ENCODE measurements around the gene ZBTB9.

ZBTB9 gene

DNA sequence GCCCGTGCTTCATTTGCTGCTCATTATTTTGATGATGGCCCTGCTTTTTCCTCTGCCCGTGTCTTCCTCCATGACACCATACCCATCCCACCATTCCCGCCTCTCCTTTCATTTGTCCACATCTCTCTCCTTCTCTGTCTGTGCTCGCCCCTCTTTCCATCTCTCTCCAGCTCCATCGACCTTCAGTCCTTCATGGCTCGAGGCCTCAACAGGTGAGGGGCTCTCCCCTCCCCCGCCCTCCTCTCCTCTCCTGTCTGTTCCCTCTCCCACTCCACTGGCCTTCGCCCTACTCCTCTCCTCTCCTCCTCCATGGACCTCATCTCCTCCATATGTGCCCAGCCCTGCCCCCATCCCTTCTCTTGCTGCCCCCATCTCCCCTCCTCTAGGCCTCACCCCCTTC is 12.1 kb upstream of the ZBTB9 start:
- Histone ChIP-seq H3K27ac (ENCODE audit: poor library complexity, severe bottlenecking) (no peak overlapping the region), H3K9me3 (ENCODE audit: severe bottlenecking) (no peaks in the 10 kb centered on the region), H3K36me3 (ENCODE audit: low read depth) (peaks cover 25% of the 10 kb centered on the region), H3K27me3 (ENCODE audit: insufficient read depth, poor library complexity, severe bottlenecking) (no peaks in the 10 kb centered on the region), H3K4me3 (ENCODE audit: severe bottlenecking) (no peak overlapping the region), H3K4me1 (ENCODE audit: insufficient read depth, poor library complexity, severe bottlenecking) (no peaks in the 10 kb centered on the region)
- DNase-seq (ENCODE audit: low spot score) (no peak), ATAC-seq (ENCODE audit: low read depth) (no peak)
- TF ChIP-seq, protein P1, sequence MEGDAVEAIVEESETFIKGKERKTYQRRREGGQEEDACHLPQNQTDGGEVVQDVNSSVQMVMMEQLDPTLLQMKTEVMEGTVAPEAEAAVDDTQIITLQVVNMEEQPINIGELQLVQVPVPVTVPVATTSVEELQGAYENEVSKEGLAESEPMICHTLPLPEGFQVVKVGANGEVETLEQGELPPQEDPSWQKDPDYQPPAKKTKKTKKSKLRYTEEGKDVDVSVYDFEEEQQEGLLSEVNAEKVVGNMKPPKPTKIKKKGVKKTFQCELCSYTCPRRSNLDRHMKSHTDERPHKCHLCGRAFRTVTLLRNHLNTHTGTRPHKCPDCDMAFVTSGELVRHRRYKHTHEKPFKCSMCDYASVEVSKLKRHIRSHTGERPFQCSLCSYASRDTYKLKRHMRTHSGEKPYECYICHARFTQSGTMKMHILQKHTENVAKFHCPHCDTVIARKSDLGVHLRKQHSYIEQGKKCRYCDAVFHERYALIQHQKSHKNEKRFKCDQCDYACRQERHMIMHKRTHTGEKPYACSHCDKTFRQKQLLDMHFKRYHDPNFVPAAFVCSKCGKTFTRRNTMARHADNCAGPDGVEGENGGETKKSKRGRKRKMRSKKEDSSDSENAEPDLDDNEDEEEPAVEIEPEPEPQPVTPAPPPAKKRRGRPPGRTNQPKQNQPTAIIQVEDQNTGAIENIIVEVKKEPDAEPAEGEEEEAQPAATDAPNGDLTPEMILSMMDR (IDR thresholded peaks at IDR 0.05; ENCODE audit: poor library complexity, severe bottlenecking): no peak

- ATAC-seq (ENCODE audit: low read depth): no peak
- no peaks in the 10 kb centered on the region for H3K27me3 ChIP-seq (ENCODE audit: insufficient read depth, poor library complexity, severe bottlenecking)
- no peaks in the 10 kb centered on the region for H3K4me1 ChIP-seq (ENCODE audit: insufficient read depth, poor library complexity, severe bottlenecking)
- no peak overlapping the region for H3K4me3 ChIP-seq (ENCODE audit: severe bottlenecking)
- peaks cover 23% of the 10 kb centered on the region for H3K36me3 ChIP-seq (ENCODE audit: low read depth)
- H3K9me3 ChIP-seq (ENCODE audit: severe bottlenecking): no peaks in the 10 kb centered on the region
- H3K27ac ChIP-seq (ENCODE audit: poor library complexity, severe bottlenecking): no peak overlapping the region
- TF ChIP-seq, protein P1 (IDR thresholded peaks at IDR 0.05; ENCODE audit: poor library complexity, severe bottlenecking): no peak
- DNase-seq (ENCODE audit: low spot score): no peak
These were observed 11.4 kb upstream of the ZBTB9 start for GRCh38 chr6:33443025-33443424.

GRCh38 chr6:33443619-33444504 is 10.5 kb upstream of the ZBTB9 start:
- no peaks in the 10 kb centered on the region for H3K27me3 ChIP-seq (ENCODE audit: insufficient read depth, poor library complexity, severe bottlenecking)
- H3K4me3 ChIP-seq (ENCODE audit: severe bottlenecking): no peak overlapping the region
- H3K9me3 ChIP-seq (ENCODE audit: severe bottlenecking): no peaks in the 10 kb centered on the region
- ATAC-seq (ENCODE audit: low read depth): no peak
- TF ChIP-seq, protein P1 (IDR thresholded peaks at IDR 0.05; ENCODE audit: poor library complexity, severe bottlenecking): no peak
- no peak overlapping the region for H3K27ac ChIP-seq (ENCODE audit: poor library complexity, severe bottlenecking)
- DNase-seq (ENCODE audit: low spot score): no peak
- H3K4me1 ChIP-seq (ENCODE audit: insufficient read depth, poor library complexity, severe bottlenecking): no peaks in the 10 kb centered on the region
- H3K36me3 ChIP-seq (ENCODE audit: low read depth): peaks cover 18% of the 10 kb centered on the region

DNA sequence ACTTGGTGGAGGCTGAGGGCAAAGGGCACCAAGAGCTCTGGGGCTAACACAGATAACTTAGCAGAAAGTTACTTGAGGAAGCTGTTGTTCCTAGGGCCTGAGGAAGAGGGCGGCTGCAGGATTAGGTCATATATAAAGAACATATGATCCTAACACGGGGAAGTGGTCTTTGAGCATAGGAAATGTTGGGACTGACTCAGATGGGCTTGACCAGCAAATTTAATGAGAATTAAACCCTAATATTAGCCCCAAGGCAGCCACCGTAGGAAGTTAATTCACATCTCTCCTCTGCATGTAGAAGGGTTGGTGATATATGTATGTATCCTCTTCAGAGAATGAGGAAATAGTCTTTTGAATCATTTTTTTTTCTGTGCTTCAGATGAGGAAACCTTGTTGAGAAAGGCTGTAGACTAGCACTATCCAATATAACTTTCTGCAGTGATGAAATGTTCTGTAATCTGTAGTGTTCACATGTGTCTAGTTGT is 9.2 kb upstream of the ZBTB9 start:
- Histone ChIP-seq H3K4me1 (ENCODE audit: insufficient read depth, poor library complexity, severe bottlenecking) (no peaks in the 10 kb centered on the region), H3K27ac (ENCODE audit: poor library complexity, severe bottlenecking) (no peak overlapping the region), H3K9me3 (ENCODE audit: severe bottlenecking) (no peaks in the 10 kb centered on the region), H3K27me3 (ENCODE audit: insufficient read depth, poor library complexity, severe bottlenecking) (no peaks in the 10 kb centered on the region), H3K4me3 (ENCODE audit: severe bottlenecking) (no peak overlapping the region), H3K36me3 (ENCODE audit: low read depth) (peaks cover 17% of the 10 kb centered on the region; the same call in 1 of the 2 replicates)
- DNase-seq (ENCODE audit: low spot score): no peak
- TF ChIP-seq, protein P1 (IDR thresholded peaks at IDR 0.05; ENCODE audit: poor library complexity, severe bottlenecking): no peak
- ATAC-seq (ENCODE audit: low read depth): no peak

DNA sequence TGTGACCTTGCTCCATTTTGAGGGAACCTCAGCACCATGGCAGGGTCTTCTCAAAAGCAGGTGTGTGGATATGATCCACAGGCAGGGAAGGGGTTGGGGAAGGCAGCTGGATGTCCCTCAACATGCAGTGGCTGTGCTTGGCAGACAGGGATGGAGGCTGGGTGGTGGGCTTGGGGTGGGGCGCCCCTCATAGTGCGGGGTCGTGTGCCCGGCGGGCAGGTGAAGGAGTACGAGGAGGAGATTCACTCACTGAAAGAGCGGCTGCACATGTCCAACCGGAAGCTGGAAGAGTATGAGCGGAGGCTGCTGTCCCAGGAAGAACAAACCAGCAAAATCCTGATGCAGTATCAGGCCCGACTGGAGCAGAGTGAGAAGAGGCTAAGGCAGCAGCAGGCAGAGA is 8.0 kb upstream of the ZBTB9 start:
- no peak overlapping the region for H3K27ac ChIP-seq (ENCODE audit: poor library complexity, severe bottlenecking)
- ATAC-seq (ENCODE audit: low read depth) (no peak), DNase-seq (ENCODE audit: low spot score) (no peak)
- H3K4me3 ChIP-seq (ENCODE audit: severe bottlenecking): no peak overlapping the region
- H3K9me3 ChIP-seq (ENCODE audit: severe bottlenecking): no peaks in the 10 kb centered on the region
- no peaks in the 10 kb centered on the region for H3K27me3 ChIP-seq (ENCODE audit: insufficient read depth, poor library complexity, severe bottlenecking)
- peaks cover 17% of the 10 kb centered on the region; the same call in 1 of the 2 replicates for H3K36me3 ChIP-seq (ENCODE audit: low read depth)
- TF ChIP-seq, protein P1 (IDR thresholded peaks at IDR 0.05; ENCODE audit: poor library complexity, severe bottlenecking): no peak
- H3K4me1 ChIP-seq (ENCODE audit: insufficient read depth, poor library complexity, severe bottlenecking): no peaks in the 10 kb centered on the region
